ENCODE data around the gene MLLT6.

Gene MLLT6

DNA sequence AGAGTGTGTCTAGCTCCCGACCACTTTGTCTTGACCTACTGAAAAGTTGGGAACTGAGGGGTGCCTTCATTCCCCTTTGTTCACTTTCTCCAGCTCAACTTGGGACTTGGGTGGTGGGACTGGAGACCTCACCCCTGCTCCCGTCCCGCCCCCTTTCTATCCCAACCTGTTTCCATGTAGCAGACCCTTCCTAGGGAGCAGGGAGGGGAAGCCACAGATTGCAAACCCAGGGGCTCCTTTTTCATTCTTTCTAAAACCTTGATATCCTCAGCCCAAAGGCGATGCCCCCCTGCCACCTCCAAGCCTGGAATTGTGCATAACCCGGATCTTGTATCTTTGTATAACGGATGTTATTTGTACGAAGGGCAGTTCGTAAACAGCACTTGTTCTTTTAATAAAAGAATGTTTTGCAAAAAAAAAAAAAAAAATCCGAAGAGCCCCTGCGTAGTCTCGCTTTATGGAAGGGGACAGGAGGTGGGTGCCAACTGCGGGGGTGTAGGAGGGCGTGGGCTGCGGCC is 24.4 kb downstream of the MLLT6 start:
- no peak for DNase-seq

DNA sequence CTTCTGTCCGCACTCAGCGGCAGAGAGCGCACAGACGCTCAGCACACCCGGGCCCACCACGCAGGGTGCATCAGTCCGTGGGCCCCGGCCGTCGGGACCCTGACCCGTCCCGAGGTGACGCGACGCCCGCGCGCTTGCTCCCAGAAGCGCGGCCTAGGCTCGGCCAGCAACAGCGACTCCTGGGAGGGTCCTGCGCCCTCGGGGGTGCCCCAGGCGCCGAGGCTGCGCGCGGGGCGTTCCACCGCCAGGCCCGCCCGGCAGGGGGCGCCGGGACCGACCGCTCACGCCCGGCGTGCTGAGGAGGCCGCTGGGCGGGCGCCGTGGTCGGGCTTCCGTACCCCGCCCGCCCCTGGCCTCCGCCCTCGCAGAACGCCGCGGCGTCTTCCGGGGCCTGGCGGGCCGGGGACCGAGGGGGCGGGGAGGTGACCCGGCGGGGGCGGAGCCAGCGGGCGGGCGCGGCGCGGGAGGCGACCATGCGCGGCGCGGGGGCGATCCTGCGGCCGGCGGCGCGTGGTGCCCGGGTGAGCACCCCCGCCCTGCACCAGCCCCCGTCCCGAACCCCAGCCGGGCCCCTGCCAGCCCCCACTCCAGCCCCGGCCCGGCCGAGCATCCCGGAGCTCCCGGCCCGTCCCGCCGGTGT is 24.9 kb downstream of the MLLT6 start, which contains the start of gene CISD3:
Gene CISD3 (plus strand): TSS at position 456 of the 640 bp plus-strand sequence. CDS start 18 bp downstream, at position 474.
- DNase-seq: peak; percentile 65

DNA sequence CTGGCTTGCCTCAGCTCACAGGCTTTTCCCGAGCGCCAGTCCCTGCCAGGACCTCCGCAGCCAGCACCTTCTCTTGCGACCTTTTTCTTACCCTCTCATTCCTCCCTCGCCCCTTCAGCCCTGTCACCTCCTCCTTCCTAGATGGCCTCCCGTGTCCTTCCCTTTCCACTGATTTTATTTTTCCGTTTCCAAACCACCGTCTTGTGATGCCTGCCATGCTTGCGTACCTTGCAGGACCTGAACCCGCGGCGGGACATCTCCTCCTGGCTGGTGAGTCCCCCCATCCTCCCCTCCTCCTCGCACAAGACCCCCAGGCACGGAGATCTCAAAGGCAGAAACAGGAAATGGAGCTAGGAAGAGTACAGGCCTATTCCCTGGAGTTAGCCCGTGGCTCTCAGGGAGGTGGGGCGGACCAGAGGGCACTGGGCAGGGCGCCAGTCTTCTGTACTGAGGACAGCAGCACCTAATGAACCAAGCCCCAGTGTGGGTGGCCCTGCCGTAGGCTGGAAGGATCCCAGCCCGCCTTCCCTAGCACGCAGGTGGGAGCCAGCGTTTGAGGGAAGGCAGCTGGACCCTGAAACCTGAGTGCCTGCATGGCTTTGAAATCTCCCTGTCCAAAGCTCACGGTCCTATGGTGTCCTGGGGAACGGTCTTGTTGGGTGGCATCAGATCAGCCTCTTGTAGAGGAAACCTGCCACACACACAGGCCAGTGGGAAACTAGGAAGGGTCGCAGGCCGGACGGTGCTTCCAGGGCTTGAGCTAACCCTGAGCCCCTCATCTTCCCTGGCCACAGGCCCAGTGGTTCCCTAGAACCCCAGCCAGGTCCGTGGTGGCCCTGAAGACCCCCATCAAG is 25.7 kb downstream of the MLLT6 start:
- DNase-seq: no peak

DNA sequence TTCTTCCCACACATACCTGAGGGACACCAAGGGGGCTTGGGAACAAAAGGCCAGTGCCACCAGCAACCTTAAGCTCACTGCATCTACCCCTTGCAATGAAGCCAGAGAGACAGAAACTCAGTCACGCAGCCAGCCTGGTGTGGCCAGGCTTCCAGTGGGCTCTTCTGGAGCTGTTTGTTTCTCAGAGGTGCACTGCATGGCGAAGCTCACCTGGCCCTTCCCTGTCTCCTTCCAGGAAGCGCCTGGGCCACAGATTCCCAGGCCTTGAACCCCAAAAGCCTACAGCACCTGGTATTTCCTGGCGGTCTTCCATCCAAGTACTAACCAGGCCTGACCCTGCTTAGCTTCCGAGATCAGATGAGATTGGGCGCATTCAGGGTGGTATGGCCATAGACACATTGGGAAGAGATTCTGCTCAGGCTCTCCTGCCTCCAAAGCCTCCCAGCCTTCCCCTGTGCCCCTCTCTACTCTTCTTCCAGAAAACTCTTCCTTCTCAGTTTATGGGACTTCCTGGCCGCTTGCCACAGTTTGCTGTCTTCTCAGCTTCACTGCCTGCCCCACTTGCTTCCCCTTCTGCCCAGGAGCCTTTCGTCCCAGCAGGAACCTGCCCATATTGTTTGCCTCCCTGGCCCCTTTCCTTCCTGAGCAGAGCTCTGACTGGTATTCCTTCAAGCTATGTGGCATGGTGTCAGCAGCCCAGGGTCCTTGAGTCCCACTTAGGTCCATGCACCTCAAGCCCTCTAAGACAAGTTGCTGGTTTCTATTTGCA is 26.6 kb downstream of the MLLT6 start:
- DNase-seq: no peak

DNA sequence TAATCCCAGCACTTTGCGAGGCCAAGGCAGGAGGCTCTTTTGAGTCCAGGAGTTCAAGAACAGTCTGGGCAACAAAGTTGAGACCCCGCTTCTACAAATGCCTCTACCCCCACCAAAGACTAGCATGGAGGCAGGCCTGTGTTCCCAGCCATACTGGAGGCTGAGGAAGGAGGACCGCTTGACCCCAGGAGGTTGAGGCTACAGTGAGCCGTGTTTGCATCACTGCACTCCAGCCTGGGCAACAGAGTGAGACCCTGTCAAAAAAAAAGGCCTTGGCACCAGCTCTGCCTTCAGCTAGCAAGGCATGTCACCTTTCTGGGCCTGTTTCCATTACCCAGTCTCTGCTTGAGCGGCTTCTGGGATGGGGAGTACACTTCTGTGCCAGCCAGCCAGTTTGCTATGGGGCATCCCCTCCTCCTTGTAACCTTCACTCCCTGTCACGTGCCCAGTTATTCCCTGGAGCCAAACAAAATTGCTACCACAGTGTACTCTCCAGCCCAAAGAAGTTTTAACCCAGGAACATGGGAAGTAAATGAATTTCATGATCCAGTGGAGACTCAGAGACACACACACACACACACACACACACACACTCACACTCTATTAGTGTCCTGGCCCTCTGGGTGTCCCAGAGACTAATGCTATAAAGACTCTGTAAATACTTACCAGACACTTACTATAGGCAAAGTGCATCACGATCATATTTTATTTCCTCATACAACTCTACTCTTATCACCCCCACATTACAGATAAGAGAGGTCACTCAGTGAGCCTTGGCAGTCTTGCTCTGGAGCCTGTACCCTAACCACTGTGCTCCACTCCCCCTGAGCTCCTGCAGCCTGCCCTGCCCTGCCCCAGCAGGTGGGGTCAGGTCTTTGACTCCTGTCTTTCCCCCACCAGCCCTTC is 27.6 kb downstream of the MLLT6 start:
- no peak for DNase-seq

DNA sequence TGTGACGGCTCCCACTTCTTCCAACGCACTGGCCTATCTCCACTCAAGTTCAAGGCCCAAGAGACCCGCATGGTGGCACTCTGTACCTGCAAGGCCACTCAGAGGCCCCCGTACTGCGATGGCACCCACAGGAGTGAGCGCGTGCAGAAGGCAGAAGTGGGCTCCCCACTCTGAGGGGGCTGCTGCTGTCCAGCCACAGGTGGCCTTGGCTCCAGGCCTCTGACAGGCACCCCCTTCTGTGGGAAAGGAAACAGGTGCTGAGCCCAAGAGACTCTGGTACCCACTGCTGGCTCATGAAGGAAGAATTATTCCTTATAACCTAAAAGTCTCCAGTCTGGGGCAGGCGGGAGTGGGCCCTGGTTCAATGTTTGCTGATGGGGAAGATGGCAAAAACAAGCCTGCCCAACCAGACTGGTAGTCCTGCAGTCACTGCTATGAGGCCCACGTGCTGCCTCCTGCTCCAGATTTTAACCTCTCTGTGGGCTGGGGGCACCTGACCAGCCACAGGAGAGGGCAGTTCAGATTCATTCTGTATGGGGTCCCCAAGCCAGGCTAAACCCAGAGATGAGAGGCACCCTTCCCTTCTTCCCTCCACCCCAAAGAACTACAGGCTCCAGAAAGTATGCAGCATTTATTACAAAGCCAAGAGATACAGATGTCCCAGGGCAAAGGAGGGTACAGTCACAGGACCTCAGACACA is 28.4 kb downstream of the MLLT6 start:
- DNase-seq: no peak

DNA sequence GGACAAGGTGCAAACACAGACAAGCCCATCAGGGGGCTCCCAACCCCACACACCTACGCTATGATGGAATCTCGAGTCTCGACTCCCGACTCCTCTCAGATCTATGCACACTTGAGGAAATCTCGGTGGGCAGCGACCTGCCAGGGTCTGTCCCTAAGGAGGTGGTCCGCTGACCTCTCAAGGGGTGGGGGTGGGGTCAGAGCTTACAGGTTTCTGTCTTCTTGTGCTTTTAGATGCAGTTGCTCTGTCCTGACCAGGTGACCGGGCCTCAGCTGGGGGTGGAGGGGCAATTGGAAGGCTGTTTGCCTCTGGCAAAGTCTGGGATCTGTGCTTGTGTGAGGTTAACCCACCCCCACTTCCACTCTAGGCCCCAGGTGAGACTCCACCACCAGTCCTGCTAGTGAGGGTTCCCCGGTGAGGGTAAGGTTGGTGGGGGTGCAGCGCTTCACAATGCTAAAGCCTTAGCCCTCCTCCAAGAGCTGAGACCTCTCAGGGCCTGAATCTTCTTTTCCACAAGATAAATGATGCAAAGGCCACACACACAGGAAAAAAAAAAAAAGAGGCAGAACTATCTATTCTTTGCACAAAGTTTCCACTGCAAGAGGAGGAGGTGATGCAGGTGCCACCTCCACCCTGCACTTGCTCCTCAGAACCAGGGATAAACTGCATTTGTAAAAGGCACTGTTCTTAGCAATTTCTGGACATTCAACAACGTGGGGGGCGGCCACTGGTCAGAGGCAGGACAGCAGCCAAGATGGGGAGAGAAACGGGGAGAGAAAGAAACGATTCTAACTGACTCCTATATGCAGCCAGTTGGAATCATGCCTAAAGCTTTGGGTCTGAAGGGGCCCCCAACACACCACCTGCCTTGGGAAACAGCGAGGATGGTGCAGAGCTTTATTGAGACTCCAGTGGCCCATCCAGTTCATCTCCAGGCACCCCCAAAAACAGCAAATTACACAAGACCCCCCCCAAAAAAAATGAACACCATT is 29.2 kb downstream of the MLLT6 start:
- DNase-seq: no peak

DNA sequence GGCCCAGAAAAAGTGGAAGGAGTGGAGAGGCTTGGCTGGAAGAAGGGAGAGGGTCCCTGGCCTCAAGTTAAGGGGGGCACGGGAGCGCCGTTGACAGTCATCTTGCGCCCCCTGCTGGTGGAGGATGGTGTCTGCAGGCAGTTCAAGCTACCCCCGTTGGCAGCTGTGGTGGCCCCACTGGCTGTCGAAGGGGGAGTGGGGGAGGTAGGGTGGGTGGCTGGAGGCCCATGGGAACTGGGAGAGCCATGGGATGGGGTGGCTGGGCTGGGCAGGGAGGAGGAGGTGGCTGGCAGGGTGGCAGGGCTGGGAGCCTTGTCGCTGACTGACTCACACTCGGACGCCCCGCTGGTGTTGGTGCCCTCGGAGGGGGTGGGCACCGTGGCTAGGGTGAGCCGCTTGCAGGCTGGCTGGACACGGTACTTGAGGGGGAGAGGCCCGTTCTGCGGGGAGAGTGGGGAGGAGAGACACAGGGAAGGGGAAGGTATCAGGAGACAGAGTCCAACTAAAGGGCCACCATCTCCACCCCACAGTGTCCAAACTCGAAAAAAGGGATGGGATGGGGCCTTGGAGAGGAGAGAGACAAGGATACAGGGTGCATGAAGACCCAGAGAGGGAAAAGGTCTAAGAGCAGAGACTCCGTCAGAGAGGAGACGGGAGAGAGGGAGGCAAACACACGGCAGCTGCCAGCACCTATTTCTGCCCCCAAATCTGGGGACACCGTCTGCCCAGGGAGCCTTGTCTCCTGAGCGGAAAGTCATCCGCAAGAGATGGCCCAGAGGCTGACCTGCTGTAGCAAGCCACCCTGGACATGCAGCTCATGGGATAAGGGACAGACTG is 30.3 kb downstream of the MLLT6 start:
- DNase-seq: peak; percentile 18

DNA sequence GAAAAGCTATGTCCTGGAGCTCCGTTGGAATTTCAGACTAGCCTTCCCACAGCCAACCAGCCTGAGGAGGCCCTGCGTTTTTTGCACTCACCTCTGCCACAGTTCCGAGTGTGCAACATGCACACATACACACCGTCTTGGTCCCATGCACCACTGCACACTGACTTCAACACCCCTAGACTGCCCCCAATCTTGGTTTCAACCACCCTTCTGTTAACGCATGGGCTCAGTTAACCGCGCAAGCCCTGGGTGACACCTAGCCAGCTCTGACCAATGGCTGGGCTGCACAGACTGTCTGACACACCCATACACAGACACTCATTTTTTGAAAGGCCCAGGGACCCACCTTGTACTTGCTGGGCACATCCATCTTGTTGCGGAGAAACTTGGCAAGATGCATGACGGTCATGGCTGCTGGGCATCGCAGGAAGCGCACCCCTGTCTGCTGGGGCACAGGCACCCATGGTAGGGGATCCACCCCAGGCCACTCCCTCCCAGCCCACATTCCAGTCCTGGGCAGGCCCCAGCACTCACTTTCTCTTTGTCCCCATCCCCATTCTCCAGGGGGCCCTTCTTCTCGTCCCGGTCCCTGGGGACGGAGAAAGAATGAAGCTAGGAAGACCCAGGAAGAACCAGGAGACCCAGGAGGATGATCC is 33.1 kb downstream of the MLLT6 start:
- DNase-seq: no peak

DNA sequence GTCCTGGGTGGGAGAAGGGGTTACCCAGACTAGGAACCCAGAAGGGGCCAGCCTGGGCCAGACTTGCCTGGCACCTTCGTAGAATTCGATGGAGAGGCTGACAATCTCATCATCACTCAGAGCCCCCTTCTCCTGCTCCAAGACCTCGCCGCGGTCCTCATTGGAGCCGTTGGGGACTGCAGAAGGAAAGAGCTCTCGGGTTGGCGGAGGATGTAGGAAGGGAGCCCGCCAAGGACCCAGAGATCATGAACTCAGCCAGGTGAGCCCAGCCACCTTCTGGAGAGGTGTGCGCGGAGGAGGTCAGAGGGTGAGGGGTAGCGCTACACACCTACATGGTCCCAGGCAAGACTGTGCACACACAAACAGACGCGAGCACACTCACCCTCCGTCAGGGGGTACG is 33.6 kb downstream of the MLLT6 start:
- DNase-seq: no peak

DNA sequence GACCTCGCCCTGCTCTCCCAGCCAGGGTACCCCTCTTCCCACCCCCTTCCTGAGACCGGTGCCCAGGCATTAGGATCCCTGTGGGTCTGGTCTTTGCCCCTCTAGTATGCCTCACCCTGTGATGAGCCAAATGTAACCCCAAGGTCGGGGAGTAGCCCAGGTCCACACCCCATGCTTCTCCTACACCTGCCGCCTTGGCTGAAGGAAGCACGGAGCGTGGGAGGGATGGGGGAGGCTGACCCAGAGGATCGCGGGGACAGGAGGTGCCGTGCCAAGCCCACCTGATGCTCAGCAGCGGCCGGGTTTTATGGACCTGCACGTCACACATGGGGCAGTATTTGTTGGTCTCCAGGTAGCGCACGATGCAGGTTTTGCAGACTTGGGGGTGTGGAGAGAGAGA is 34.2 kb downstream of the MLLT6 start:
- DNase-seq: no peak

DNA sequence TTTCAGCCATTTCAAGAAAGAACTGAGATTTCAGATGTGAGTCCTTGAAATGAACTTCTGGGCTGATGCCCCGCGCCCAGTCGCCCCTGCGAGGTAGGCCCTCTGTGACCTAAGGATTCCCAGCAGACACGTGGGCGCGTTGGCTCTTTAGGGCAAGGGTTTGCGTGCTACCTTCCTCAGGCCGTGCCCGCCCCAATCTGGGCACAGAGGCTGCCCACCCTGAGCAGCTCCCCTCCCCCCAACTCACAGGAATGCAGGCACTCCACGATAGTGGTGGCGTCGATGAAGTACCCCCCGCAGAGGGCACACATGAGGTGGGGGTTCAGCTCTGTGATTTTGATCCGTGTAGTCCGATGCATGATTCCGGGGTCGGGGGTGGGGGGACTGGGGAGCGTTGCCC is 35.0 kb downstream of the MLLT6 start:
- no peak for DNase-seq

DNA sequence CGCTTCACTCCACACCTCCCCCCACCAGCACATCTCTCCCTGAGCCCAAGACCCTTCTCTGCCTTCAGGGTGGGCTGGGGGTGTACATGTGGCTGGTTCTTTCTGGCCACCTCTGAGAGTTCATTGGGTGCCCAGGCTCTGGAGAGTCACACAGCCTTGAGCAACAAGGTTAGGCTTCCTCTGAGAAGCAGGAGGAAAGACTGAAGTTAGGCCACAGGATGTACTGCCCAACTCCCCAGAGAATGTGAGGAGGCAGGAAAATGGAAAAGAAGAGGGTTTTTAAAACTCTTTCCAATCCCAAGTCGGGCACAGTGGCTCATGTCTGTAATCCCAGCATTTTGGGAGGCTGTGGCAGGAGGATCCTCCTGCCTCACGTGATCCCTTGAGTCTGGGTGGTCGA is 35.7 kb downstream of the MLLT6 start:
- no peak for DNase-seq

DNA sequence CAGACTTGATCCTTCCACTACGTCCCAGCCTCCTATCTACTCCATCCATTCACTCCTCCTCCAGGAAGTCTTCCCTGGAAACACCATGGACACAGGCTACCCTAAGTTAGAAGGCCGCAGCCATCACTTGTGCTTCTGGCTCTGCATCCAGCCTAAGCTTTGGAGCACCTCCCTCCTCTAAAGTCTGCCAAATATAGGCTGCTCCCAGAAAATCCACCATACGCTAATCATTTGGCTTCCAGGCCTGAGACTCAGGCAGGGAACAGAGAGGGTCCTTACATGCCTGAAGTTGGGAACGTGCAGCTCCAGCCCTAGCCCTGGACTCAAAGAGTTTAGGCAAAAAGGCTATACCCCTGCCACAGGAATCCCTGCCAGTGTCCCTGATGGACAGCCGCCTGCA is 36.4 kb downstream of the MLLT6 start:
- no peak for DNase-seq

DNA sequence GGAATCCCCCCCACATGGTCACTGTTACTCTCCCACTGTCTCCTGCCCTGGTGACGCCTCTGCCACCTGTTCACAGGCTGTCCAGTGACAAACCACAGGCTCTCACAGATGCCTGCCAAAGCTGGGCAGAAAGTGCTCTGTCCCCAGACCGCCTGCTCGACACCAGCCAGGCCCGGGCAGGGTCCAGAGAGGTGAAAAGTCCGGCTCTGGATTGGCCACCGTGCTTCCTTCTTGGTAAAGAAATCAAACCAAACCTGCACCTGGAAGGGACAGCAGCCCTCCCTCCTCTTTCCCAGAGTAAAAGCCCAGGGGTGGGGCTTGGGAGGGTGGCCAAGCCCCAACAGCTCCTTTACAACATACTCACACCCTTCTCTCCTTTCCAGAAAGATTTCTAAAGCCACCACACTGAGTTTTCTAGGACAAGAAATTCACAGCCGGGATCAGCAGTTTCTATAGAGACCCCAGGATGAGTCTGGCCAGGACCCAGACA is 36.9 kb downstream of the MLLT6 start:
- no peak for DNase-seq

DNA sequence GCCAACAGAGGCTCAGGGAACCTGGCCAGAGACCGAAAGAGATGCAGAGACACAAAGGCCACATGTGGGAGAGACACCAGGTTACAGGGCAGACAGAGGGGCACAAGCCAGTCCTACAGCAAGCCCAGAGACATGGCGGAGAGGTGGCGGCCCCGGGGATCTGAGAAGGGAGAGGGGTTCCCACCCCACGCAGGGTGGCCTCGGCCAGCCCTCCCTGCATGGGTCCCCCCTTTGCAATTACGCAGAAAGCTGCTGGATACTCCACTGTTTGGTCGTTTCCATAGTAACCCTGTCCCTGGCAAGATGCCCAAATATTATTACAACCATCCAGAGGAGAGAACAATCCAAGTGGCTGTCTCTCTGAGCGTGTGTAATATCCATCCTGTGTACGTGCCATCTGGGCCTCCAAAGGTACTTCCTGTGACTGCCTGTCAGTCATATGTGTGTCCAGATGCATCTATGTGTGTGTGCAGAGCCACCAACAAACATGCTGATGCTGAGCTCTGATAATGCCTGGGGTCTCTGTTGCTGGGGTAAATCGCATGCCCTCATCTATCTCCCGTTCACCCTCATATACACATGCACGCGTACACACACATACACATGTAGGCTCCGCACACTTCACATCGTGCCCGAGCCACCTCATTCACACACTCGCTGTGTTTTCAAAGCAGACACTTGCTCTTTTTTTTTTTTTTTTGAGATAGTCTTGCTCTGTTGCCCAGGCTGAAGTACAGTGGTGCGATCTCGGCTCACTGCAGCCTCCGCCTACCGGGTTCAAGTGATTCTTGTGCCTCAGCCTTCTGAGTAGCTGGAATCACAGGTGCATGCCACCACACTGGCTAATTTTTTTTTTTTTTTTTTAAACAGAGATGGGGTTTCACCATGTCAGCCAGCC is 37.6 kb downstream of the MLLT6 start:
- DNase-seq: peak; percentile 93

DNA sequence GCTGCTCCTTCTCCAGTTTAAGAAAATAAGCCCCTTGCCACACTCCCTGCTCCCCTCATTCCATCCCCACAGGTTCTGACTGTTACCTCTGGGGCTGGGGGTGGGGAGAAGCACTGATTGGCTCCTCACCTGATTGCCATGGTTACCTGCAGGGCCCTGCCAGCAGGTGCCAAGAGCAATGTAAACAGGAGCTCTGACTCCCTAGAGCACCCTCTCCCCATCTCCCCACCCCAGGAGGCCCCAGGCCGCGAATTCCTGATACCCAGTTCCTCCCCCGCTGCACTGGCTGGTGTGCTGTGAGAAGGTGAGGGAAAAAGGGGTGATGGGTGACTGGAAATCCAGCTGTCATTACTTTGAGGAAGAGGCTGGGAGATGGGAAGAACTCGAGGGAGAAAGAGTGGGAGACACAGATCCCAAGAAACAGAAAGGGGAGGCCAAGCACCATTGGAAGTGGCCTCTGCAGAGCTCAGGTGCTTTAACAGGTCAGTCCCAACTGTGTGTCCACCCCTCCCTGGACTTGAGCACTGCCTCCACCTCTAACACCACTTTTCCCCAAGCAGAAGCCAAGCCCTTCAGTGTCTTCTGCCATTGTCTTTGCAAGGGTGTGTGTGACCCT is 38.6 kb downstream of the MLLT6 start:
- DNase-seq: no peak

Measured in NCI-H2227 treated with DMSO at 0.1 percent for 48 hours (cell line).